ENCODE measurements around the gene CRYGC. TPM values are rescaled to one million over a fixed set of nuclear protein-coding genes. Genes with fewer than 3 reads are reported as not detected.

Gene CRYGC
- total RNA-seq, 1 donor from 2014 or later: not detected

GRCh38 chr2:208150094-208150493, 20.5 kb upstream of the CRYGC start:
- DNase-seq (ENCODE audit: low read depth): no peak
- no peaks in the 10 kb centered on the region for H3K79me2 ChIP-seq (ENCODE audit: insufficient read depth, low read length)
- H2AFZ ChIP-seq (ENCODE audit: low read depth, low read length): no peak overlapping the region
- peaks cover 3% of the 10 kb centered on the region for H3K9me3 Mint-ChIP-seq (ENCODE audit: unreplicated experiment)
- no peak for FAIRE-seq
- H3K4me2 ChIP-seq (ENCODE audit: low read length): no peak overlapping the region
- H3K9me3 ChIP-seq (ENCODE audit: insufficient read depth, low read depth, low read length): no peaks in the 10 kb centered on the region
- H3K36me3 ChIP-seq (ENCODE audit: insufficient read depth, low read length): no peaks in the 10 kb centered on the region
- H3K4me3 ChIP-seq (ENCODE audit: insufficient read depth, low read depth, low read length): no peak overlapping the region
- H4K20me1 ChIP-seq (ENCODE audit: insufficient read depth, low read length): no peaks in the 10 kb centered on the region
- H3K4me1 Mint-ChIP-seq (ENCODE audit: low read depth, unreplicated experiment): no peaks in the 10 kb centered on the region
- no peak overlapping the region for H3K9ac ChIP-seq (ENCODE audit: low read length)
- no peaks in the 10 kb centered on the region for H3K36me3 Mint-ChIP-seq (ENCODE audit: low read depth, unreplicated experiment)
- no peaks in the 10 kb centered on the region for H3K27me3 Mint-ChIP-seq (ENCODE audit: low read depth, unreplicated experiment)
- no peak overlapping the region for H3K4me3 Mint-ChIP-seq (ENCODE audit: unreplicated experiment)
- no peak overlapping the region for H3K27ac ChIP-seq (ENCODE audit: low read depth, low read length)
- H3K4me1 ChIP-seq (ENCODE audit: insufficient read depth, low read length): no peaks in the 10 kb centered on the region
- TF ChIP-seq EZH2 (IDR thresholded peaks at IDR 0.05; ENCODE audit: insufficient read depth, low read length): no peak
- TF ChIP-seq CTCF (IDR thresholded peaks at IDR 0.05; ENCODE audit: insufficient read depth, low read depth, low read length): no peak
- no peaks in the 10 kb centered on the region for H3K27me3 ChIP-seq (ENCODE audit: insufficient read depth, low read length)
- H3K27ac Mint-ChIP-seq (ENCODE audit: unreplicated experiment): no peak overlapping the region

- H3K4me2 ChIP-seq (ENCODE audit: low read length): no peak overlapping the region
- Mint-ChIP-seq H3K4me3 (ENCODE audit: unreplicated experiment) (no peak overlapping the region), H3K36me3 (ENCODE audit: low read depth, unreplicated experiment) (no peaks in the 10 kb centered on the region), H3K4me1 (ENCODE audit: low read depth, unreplicated experiment) (no peaks in the 10 kb centered on the region), H3K27ac (ENCODE audit: unreplicated experiment) (no peak overlapping the region), H3K27me3 (ENCODE audit: low read depth, unreplicated experiment) (no peaks in the 10 kb centered on the region), H3K9me3 (ENCODE audit: unreplicated experiment) (peaks cover 5% of the 10 kb centered on the region)
- no peaks in the 10 kb centered on the region for H3K4me1 ChIP-seq (ENCODE audit: insufficient read depth, low read length)
- FAIRE-seq (no peak), DNase-seq (ENCODE audit: low read depth) (no peak)
- no peaks in the 10 kb centered on the region for H3K36me3 ChIP-seq (ENCODE audit: insufficient read depth, low read length)
- no peaks in the 10 kb centered on the region for H3K27me3 ChIP-seq (ENCODE audit: insufficient read depth, low read length)
- no peaks in the 10 kb centered on the region for H4K20me1 ChIP-seq (ENCODE audit: insufficient read depth, low read length)
- no peaks in the 10 kb centered on the region for H3K79me2 ChIP-seq (ENCODE audit: insufficient read depth, low read length)
- H3K4me3 ChIP-seq (ENCODE audit: insufficient read depth, low read depth, low read length): no peak overlapping the region
- TF ChIP-seq EZH2 (IDR thresholded peaks at IDR 0.05; ENCODE audit: insufficient read depth, low read length) (no peak), CTCF (IDR thresholded peaks at IDR 0.05; ENCODE audit: insufficient read depth, low read depth, low read length) (peak; percentile 9)
- H2AFZ ChIP-seq (ENCODE audit: low read depth, low read length): no peak overlapping the region
- no peaks in the 10 kb centered on the region for H3K9me3 ChIP-seq (ENCODE audit: insufficient read depth, low read depth, low read length)
- no peak overlapping the region for H3K9ac ChIP-seq (ENCODE audit: low read length)
- no peak overlapping the region for H3K27ac ChIP-seq (ENCODE audit: low read depth, low read length)
Measured at GRCh38 chr2:208148803-208149202, 19.2 kb upstream of the CRYGC start.

- Mint-ChIP-seq H3K27ac (ENCODE audit: unreplicated experiment) (no peak overlapping the region), H3K27me3 (ENCODE audit: low read depth, unreplicated experiment) (no peaks in the 10 kb centered on the region), H3K4me3 (ENCODE audit: unreplicated experiment) (no peak overlapping the region), H3K36me3 (ENCODE audit: low read depth, unreplicated experiment) (no peaks in the 10 kb centered on the region), H3K4me1 (ENCODE audit: low read depth, unreplicated experiment) (no peaks in the 10 kb centered on the region), H3K9me3 (ENCODE audit: unreplicated experiment) (peaks cover 5% of the 10 kb centered on the region)
- DNase-seq (ENCODE audit: low read depth) (no peak), FAIRE-seq (no peak)
- no peaks in the 10 kb centered on the region for H4K20me1 ChIP-seq (ENCODE audit: insufficient read depth, low read length)
- H3K4me1 ChIP-seq (ENCODE audit: insufficient read depth, low read length): no peaks in the 10 kb centered on the region
- H3K36me3 ChIP-seq (ENCODE audit: insufficient read depth, low read length): no peaks in the 10 kb centered on the region
- H3K27ac ChIP-seq (ENCODE audit: low read depth, low read length): no peak overlapping the region
- H3K4me2 ChIP-seq (ENCODE audit: low read length): no peak overlapping the region
- no peaks in the 10 kb centered on the region for H3K27me3 ChIP-seq (ENCODE audit: insufficient read depth, low read length)
- no peak overlapping the region for H3K4me3 ChIP-seq (ENCODE audit: insufficient read depth, low read depth, low read length)
- H3K79me2 ChIP-seq (ENCODE audit: insufficient read depth, low read length): no peaks in the 10 kb centered on the region
- TF ChIP-seq CTCF (IDR thresholded peaks at IDR 0.05; ENCODE audit: insufficient read depth, low read depth, low read length) (no peak), EZH2 (IDR thresholded peaks at IDR 0.05; ENCODE audit: insufficient read depth, low read length) (no peak)
- no peak overlapping the region for H3K9ac ChIP-seq (ENCODE audit: low read length)
- no peaks in the 10 kb centered on the region for H3K9me3 ChIP-seq (ENCODE audit: insufficient read depth, low read depth, low read length)
- H2AFZ ChIP-seq (ENCODE audit: low read depth, low read length): no peak overlapping the region
Measured at GRCh38 chr2:208147759-208148158, 18.1 kb upstream of the CRYGC start.

All from astrocyte (in vitro differentiated cells and primary cell).